Transverse colon (tissue), 4 donors: ENCODE data around the gene CHPF. TPM values are rescaled to one million over a fixed set of nuclear protein-coding genes. Genes with fewer than 3 reads are reported as not detected.

Experiments
- DNase-seq: peaks from one replicate; pipeline ENCODE4 v3.0.0-alpha.2; 2019
- H3K27ac ChIP-seq, 4 donors: fragments of 200-600 bp; sonication (generic); 2 replicates each; pipeline ENCODE4 v1.5.1; 2016 to 2018; ENCODE audit warnings: inconsistent platforms in 4 of 4
- H3K27me3 ChIP-seq: fragments of 200-600 bp; sonication (generic); 2 replicates; pipeline ENCODE4 v1.5.1; 2017; ENCODE audit warnings: inconsistent platforms
- H3K36me3 ChIP-seq, 4 donors: fragments of 200-600 bp; sonication (generic); 2 replicates each; pipeline ENCODE4 v1.5.1; 2017 to 2019; ENCODE audit warnings: inconsistent platforms in 4 of 4
- H3K4me1 ChIP-seq, 4 donors: fragments of 200-600 bp; sonication (generic); 2 replicates each; pipeline ENCODE4 v1.5.1; 2017 to 2020; ENCODE audit warnings: inconsistent platforms in 4 of 4
- H3K4me3 ChIP-seq, 4 donors: fragments of 200-600 bp; sonication (generic); 1 replicate in 1 of 4; 2 replicates in 3 of 4; pipeline versions ENCODE4 v1.5.1 to v1.6.1; 2017 to 2019; ENCODE audit warnings: inconsistent platforms in 4 of 4
- H3K9me3 ChIP-seq, 2 donors: fragments of 200-600 bp; sonication (generic); 2 replicates each; pipeline ENCODE4 v1.5.1; 2017 to 2019; ENCODE audit warnings: inconsistent platforms in 2 of 2
- EP300 ChIP-seq: sonication (generic); formaldehyde crosslinking; IDR thresholded peaks from one replicate; pipeline ENCODE4 v1.6.1; 2017; ENCODE audit warnings: antibody characterized with exemption, low read depth
- POLR2A ChIP-seq: fragments of 450-650 bp; IDR thresholded peaks from one replicate; pipeline ENCODE4 v1.6.1; 2016; ENCODE audit warnings: antibody characterized with exemption, mild to moderate bottlenecking, moderate library complexity
- POLR2AphosphoS5 ChIP-seq, 3 donors: sonication (generic); formaldehyde crosslinking; IDR thresholded peaks; one replicate each; pipeline ENCODE4 v1.6.1; 2016; ENCODE audit warnings: antibody characterized with exemption in 3 of 3
- WGBS, 2 donors: methylation state at CpG; one replicate each; pipeline ENCODE4 v1.1.5; 2018; ENCODE audit warnings: low coverage in 1 of 2; 5-methylcytosine and 5-hydroxymethylcytosine counted together
- in situ Hi-C, 4 donors: fragments of 200-750 bp; cut with MboI; loops; one replicate each; pipeline versions ENCODE4 v1.15.0 to v1.15.1; 2017; ENCODE audit warnings: low sequenced_read_pairs in 3 of 4, low pct_ligation_motif_present in 1 of 4, low pct_unique_long_range_greater_than_20kb in 1 of 4
- intact Hi-C: fragments of 100-400 bp; cut with DNase I; formaldehyde crosslinking; loops from one replicate; pipeline ENCODE4 v1.15.1; 2023; ENCODE audit warnings: low total_unique reads
- total RNA-seq, 4 donors: library from RNA; depleted of rRNA; stranded (reverse); fragments of >200 nt; gene quantifications; one replicate each; pipeline ENCODE4 v1.1.0, GENCODE V29; 2016
- TF ChIP-seq, protein P1 (sequence below), 5 experiments: fragments of 200-600 bp in 3 of 5; fragments of 450-650 bp in 2 of 5; sonication (generic) in 3 of 5; IDR thresholded peaks; 1 replicate in 2 of 5; 2 replicates in 3 of 5; pipeline ENCODE4 v1.5.1; 2016 to 2017; ENCODE audit warnings: antibody characterized with exemption in 5 of 5, inconsistent platforms in 3 of 5, mild to moderate bottlenecking in 2 of 5, moderate library complexity in 1 of 5

CHPF gene
- total RNA-seq, 4 donors from 2014 or later, result 21.1 to 58.2 (median 52.1) TPM

GRCh38 chr2:219527076-219527394 is 16.6 kb downstream of the CHPF start:
- Histone ChIP-seq H3K36me3 (no peaks in the 10 kb centered on the region), H3K4me3 (no peak overlapping the region), H3K4me1 (peaks cover 8 to 18% (median 11%) of the 10 kb centered on the region in 4 donors), H3K9me3 (no peaks in the 10 kb centered on the region), H3K27ac (no peak overlapping the region), H3K27me3 (peaks cover 92% of the 10 kb centered on the region)
- intact Hi-C loops, result no loop called here
- TF ChIP-seq POLR2AphosphoS5 (IDR thresholded peaks at IDR 0.05) (no peak), EP300 (no peak), POLR2A (no peak)
- TF ChIP-seq, protein P1, sequence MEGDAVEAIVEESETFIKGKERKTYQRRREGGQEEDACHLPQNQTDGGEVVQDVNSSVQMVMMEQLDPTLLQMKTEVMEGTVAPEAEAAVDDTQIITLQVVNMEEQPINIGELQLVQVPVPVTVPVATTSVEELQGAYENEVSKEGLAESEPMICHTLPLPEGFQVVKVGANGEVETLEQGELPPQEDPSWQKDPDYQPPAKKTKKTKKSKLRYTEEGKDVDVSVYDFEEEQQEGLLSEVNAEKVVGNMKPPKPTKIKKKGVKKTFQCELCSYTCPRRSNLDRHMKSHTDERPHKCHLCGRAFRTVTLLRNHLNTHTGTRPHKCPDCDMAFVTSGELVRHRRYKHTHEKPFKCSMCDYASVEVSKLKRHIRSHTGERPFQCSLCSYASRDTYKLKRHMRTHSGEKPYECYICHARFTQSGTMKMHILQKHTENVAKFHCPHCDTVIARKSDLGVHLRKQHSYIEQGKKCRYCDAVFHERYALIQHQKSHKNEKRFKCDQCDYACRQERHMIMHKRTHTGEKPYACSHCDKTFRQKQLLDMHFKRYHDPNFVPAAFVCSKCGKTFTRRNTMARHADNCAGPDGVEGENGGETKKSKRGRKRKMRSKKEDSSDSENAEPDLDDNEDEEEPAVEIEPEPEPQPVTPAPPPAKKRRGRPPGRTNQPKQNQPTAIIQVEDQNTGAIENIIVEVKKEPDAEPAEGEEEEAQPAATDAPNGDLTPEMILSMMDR (IDR thresholded peaks at IDR 0.05), result no peak
- in situ Hi-C loops, result loop anchor here in 3 of 4 donors (10.0 kb wide), 2 partner anchors 52 to 122 kb away; no protein-coding TSS in a partner anchor
- 54% methylated on average over 4 of the region's 6 CpGs; no CpG with 5 or more reads in 1 of the 2 donors for WGBS, 2 donors
- no peak for DNase-seq

- Histone ChIP-seq H3K27me3 (peaks cover 94% of the 10 kb centered on the region), H3K4me1 (peaks cover 8 to 23% (median 11%) of the 10 kb centered on the region in 4 donors), H3K36me3 (no peaks in the 10 kb centered on the region), H3K27ac (no peak overlapping the region), H3K4me3 (no peak overlapping the region), H3K9me3 (no peaks in the 10 kb centered on the region)
- WGBS, 2 donors, result 50 to 54% methylated on average over 2 to 11 of the region's 11 CpGs
- intact Hi-C loops, result no loop called here
- DNase-seq, result no peak
- in situ Hi-C loops, result loop anchor here in 3 of 4 donors (10.0 kb wide), 2 partner anchors 52 to 122 kb away; no protein-coding TSS in a partner anchor
- TF ChIP-seq EP300 (no peak), POLR2AphosphoS5 (IDR thresholded peaks at IDR 0.05) (no peak), POLR2A (no peak)
- TF ChIP-seq, protein P1 (IDR thresholded peaks at IDR 0.05), result no peak
Observed at GRCh38 chr2:219526320-219527075, 17.1 kb downstream of the CHPF start.

GRCh38 chr2:219525533-219526232 is 17.9 kb downstream of the CHPF start:
- 61% methylated on average over 9 of the region's 9 CpGs; no CpG with 5 or more reads in 1 of the 2 donors for WGBS, 2 donors
- in situ Hi-C loops, result loop anchor here in 3 of 4 donors (10.0 kb wide), 2 partner anchors 51 to 121 kb away; no protein-coding TSS in a partner anchor
- intact Hi-C loops, result no loop called here

More at GRCh38 chr2:219525533-219526232, 17.9 kb downstream of the CHPF start:
- H3K36me3 ChIP-seq, result no peaks in the 10 kb centered on the region
- H3K27ac ChIP-seq, result no peak overlapping the region
- TF ChIP-seq POLR2A (no peak), EP300 (no peak), POLR2AphosphoS5 (IDR thresholded peaks at IDR 0.05) (no peak)
- TF ChIP-seq, protein P1 (IDR thresholded peaks at IDR 0.05), result no peak
- no peaks in the 10 kb centered on the region for H3K9me3 ChIP-seq
- H3K27me3 ChIP-seq, result peaks cover 93% of the 10 kb centered on the region
- H3K4me1 ChIP-seq, result peaks cover 8 to 23% (median 11%) of the 10 kb centered on the region in 4 donors
- no peak overlapping the region for H3K4me3 ChIP-seq
- DNase-seq, result no peak
